HG03060 (cell line): ENCODE data around the gene TMED7.

Source experiments
- ATAC-seq: cut with Tn5 transposase; IDR thresholded peaks from one replicate; pipeline ENCODE4 v1.9.1; 2021; ENCODE audit warnings: low read depth, moderate number of reproducible peaks; ENCODE audit not compliant: unreplicated experiment

The TMED7 gene

DNA sequence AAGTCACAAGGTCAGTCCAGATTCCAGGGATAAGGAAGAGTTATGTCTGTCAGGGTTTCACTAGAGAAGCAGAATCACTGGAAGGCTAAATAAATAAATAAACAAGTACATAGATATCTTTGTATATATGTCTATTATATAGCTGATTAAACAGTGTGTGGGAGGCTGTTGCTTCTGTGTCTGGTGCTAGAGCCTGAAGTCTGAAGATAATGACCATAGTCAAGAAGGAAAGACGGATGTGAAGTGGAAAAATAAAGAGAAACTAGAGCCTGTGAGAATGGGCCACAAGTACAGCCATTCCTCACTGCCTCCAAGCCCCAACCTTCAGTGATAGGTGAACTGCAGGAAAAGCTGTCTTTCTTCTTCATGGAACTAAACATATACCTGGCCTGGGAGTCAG lies 4.1 kb upstream of the TMED7 start:
- no peak for ATAC-seq

GRCh38 chr5:115627295-115627865 lies 1.5 kb upstream of the TMED7 start:
- no peak for ATAC-seq

- ATAC-seq = peak; percentile 13
These were observed 598 bp upstream of the TMED7 start for GRCh38 chr5:115626445-115626823.

GRCh38 chr5:115624994-115625393 lies 842 bp downstream of the TMED7 start:
- ATAC-seq = no peak

GRCh38 chr5:115623658-115624057 lies 2.2 kb downstream of the TMED7 start:
- no peak for ATAC-seq

DNA sequence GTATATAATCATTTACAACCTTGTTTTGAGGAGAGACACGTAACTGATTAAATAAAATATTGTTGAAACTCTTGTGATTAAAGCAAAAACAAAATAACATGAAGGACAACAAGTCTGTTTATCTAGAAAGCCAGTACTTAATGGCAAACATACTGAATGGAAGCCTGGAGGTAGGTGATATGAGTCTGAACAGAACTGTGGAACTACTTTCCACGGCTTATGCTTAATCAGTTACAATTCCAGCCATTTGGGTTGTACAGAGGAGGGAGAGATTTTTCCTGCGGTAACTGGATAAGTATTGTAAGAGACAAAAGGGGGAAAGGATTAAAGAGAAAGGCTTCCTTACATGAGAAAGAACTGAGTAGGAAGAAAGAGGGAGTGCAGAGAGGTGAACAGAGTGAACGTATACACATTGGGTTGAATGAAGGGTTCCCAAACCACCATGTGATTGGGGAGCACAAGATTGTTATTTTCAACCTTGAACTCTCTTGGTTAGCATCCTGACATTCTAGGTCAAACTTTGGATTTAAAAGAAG lies 4.4 kb downstream of the TMED7 start:
- no peak for ATAC-seq

GRCh38 chr5:115616892-115617291 lies 8.9 kb downstream of the TMED7 start:
- no peak for ATAC-seq

DNA sequence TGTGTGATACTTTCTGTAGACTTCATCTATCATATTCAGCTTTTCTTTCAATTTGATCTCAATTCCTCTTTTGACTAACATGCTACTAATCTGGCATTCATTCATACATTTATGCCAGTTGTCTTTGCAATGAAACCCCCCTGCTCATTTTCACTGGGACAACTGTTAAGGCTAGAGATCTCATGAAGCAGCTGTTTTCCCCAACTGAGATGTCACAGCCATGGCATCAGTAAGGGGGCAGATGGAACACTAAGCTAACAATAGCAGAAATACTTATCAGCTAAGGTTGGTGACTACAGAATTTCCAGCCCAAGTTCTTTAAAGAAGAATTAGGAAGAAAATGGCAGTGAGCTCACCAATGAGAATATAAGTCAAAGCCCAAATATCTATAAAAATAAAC lies 9.4 kb downstream of the TMED7 start:
- ATAC-seq = no peak

GRCh38 chr5:115611873-115612272 lies 14.0 kb downstream of the TMED7 start:
- ATAC-seq = no peak

DNA sequence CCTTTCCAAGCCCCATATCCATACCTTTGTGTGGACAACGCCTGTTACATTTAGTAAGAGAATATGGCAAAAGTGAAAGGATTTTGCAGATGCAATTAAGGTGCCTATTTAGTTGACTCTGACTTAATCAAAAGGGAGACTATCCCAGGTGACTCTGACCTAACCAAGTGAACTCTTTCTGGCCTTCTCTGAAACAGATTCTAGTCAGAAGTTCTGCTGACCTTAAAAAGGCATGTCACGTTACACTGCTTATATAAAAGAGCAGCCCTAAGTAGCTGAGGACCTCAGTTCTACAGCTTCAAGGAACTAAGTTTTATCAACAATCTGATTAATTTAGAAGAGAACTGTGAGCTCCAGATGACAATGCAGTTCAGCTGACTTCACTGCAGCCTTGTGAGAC lies 17.9 kb downstream of the TMED7 start:
- no peak for ATAC-seq

DNA sequence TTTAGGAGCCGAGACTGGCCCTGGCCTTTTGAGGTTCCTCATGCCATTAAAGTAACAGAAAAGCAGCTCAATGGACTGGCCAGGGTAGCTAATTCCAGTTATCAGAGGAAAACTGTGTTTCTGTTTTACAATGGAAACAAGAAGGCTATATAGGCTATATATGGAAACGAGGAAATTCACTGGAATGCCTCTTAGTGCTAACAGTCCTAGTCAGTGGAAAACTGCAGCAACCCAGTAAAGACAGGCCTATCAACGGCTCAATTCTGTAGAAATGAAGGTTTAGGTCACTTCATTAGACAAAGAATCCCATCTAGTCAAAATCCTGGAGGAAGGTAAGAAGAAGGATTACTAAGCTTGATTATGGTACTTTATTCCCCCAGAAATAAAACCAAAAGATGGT lies 20.4 kb downstream of the TMED7 start:
- no peak for ATAC-seq

DNA sequence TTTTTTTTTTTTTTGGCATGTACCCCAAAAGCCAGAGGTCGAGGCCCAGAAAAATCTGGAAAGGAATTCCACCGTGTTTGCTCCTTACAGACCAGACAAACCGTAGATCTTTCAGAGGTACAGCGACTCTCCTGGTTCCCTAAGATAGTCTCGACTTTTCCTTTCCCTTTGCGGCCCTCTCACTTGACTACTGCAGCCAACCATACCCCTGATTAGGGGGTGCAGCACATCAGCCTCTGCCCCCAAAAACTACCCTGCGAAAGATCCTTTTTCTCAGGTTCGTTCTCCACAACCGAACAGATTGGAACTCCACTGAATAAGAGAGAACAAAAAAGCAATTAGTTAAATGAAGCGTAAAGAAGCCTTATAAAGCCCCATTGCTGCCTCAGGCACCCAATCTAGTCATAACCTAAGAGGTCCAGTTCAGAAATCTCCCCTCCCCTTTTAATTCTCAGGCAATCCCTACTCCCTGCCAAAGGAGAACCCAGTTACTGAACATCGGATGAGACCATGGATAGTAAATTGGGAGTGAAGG lies 23.2 kb downstream of the TMED7 start:
- no peak for ATAC-seq

DNA sequence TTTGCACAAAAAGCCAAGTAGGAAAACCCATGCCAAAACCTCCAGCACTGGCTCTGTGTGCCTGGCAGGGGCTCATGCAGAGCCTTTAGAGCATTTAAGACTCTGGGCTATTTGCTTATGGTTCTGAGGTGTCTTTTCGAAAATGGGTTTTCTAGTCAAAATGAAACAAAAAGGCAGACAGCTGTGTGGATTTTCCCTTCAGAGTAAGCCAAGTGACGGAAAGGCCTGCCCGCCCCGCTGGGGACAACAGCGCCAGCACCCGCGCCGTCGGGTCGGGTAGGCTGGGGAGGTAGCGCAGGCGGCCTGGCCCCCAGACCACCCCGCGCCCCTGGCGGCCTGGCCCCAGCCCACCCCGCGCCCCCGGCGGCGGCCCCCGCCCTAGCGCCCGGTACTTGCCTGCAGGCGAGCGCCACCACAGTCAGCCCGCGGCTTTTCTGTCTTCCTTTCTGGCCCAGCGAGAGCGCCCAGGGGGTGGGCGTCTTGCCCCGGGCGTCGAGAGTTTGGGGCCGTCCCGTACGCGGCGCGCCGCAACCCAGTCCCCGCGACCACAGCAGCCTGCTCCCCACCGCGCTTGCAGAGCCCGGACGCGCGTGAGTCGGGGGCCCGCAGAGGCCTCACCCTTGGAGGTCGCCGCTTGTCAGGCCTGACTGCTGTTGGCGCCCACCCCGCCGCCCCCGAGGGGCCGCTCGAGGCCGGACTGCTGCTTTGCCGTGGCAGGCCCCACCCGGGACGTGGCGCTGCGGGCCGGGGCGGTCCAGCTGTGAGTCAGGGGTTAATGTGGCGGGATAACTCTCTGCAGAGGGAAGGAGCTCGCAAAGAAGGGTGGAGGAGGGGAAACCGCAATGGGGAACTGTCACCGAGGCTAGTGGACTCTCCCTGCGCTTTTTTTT lies 23.9 kb downstream of the TMED7 start, which contains the start of gene TICAM2:
Gene TICAM2 (minus strand): TSS at position 779 of the 890 bp plus-strand sequence. CDS start 21,223 bp downstream, outside the sequence.
- peak; percentile 65 for ATAC-seq

DNA sequence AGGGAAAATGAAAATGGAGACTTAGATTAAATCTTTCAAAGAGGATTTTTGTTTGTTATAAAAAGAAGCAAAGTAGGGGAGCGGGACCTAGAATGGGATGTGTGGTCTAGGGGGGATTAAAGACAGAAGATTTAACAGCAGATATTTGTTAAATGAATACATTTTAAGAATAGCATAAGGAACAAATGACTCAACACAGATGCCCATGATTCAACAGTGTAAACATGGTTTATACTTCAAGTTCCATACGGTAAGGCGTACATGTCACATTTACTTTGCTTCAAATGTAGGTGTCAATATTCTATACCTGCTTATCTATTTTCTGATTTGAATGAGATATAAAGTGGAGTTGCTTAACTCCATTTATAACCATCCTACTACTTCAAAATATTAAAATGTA lies 25.1 kb downstream of the TMED7 start:
- no peak for ATAC-seq

- no peak for ATAC-seq
These were observed 25.9 kb downstream of the TMED7 start for GRCh38 chr5:115599924-115600323.

DNA sequence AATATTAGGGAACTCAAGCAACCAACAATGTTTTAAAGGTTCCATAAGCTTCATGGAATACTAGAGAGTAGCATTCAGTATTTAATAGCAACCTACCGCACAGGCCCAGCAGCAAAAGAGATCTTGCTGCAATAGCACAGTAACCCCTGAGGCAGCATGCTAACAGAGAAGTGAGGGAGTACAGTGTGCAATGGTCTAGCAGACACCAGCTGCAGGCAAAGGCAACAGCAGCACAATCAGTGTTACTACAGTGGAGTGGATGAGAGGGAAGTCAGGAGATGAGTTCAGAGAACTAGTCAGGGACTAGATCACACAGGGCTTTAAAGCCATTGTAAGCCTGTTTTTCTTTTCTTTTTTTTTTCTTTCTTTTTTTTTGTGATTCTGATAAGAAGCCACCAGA lies 26.3 kb downstream of the TMED7 start:
- ATAC-seq = peak; percentile 29

- no peak for ATAC-seq
These were observed 31.4 kb downstream of the TMED7 start for GRCh38 chr5:115594128-115595047.

DNA sequence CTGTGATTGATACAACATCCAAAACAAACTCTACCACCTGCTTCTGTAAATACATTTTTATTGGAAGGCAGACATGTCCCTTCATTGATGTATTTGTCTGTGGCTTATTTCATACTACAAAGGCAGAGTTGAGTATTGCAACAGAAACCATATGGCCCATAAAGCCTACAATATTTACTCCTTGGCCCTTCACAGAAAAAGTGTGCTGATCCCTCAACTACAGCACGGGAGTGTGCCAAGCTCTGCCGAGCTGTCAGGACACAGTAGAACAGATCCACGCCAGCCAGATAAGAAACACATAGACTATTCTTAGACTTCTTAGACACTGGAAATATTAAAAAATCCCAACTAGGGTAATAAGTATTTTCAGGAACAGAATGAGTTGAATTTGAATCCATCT lies 36.8 kb downstream of the TMED7 start:
- no peak for ATAC-seq

DNA sequence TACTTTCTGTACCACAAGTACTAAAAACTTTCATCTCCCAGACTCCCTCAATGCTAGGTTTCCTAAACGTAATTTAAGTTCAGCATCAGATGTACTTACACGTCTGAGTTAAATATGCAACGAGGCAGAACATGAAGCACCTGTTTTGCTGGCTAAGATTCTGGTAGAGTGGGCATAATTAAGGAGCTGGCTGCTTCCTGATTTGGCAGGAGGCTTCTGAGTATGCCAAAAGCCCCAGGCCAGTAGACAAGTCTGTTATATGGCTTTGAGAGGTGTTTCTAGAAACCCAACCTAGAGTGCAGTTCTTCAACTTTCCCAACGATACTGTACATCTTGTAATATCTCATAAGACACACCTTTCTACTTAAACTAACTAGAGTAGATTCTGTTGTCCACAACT lies 37.2 kb downstream of the TMED7 start:
- no peak for ATAC-seq

GRCh38 chr5:115586525-115587146 lies 39.2 kb downstream of the TMED7 start:
- ATAC-seq = no peak
